ENCODE measurements around the gene TCERG1L.

Gene TCERG1L

GRCh38 chr10:131269776-131270460 is 41.6 kb downstream of the TCERG1L start:
- no peak for DNase-seq

- DNase-seq = no peak
Measured at GRCh38 chr10:131267814-131268095, 43.8 kb downstream of the TCERG1L start.

GRCh38 chr10:131266936-131267813 is 44.3 kb downstream of the TCERG1L start:
- DNase-seq = no peak

GRCh38 chr10:131264110-131264788 is 47.3 kb downstream of the TCERG1L start:
- no peak for DNase-seq

- DNase-seq = no peak
Measured at GRCh38 chr10:131261890-131262475, 49.5 kb downstream of the TCERG1L start.

GRCh38 chr10:131260452-131261211 is 50.9 kb downstream of the TCERG1L start:
- DNase-seq = no peak

GRCh38 chr10:131260031-131260430 is 51.5 kb downstream of the TCERG1L start:
- DNase-seq = no peak

GRCh38 chr10:131259535-131259934 is 52.0 kb downstream of the TCERG1L start:
- DNase-seq = no peak

GRCh38 chr10:131258256-131258655 is 53.3 kb downstream of the TCERG1L start:
- no peak for DNase-seq

GRCh38 chr10:131257027-131257426 is 54.5 kb downstream of the TCERG1L start:
- DNase-seq = no peak

GRCh38 chr10:131254859-131255252 is 56.7 kb downstream of the TCERG1L start:
- no peak for DNase-seq

GRCh38 chr10:131253931-131254858 is 57.3 kb downstream of the TCERG1L start:
- DNase-seq = no peak

- DNase-seq = no peak
Measured at GRCh38 chr10:131252567-131253276, 58.8 kb downstream of the TCERG1L start.

GRCh38 chr10:131251146-131251541 is 60.4 kb downstream of the TCERG1L start:
- no peak for DNase-seq

GRCh38 chr10:131250454-131251145 is 60.9 kb downstream of the TCERG1L start:
- DNase-seq = no peak

- no peak for DNase-seq
Measured at GRCh38 chr10:131249955-131250344, 61.6 kb downstream of the TCERG1L start.

- DNase-seq = no peak
Measured at GRCh38 chr10:131249238-131249954, 62.1 kb downstream of the TCERG1L start.

GRCh38 chr10:131248376-131249165 is 63.0 kb downstream of the TCERG1L start:
- no peak for DNase-seq

- no peak for DNase-seq
Measured at GRCh38 chr10:131247873-131248272, 63.6 kb downstream of the TCERG1L start.
